Measurements from ENCODE around the gene RANBP17.
"Not testable (repeated sequence)": the region's sequence is repeated elsewhere in the genome, so short reads cannot be mapped to it uniquely, and the experiment has no call there.

Gene RANBP17

GRCh38 chr5:171029401-171029800 is 167.6 kb downstream of the RANBP17 start:
- Histone ChIP-seq H3K36me3 (peaks cover 0 to 3% (median 0%) of the 10 kb centered on the region in 3 donors), H3K27ac (no peak overlapping the region), H3K9me3 (no peaks in the 10 kb centered on the region), H3K27me3 (no peaks in the 10 kb centered on the region), H3K4me1 (no peaks in the 10 kb centered on the region), H3K4me3 (no peak overlapping the region)
- no peak for DNase-seq
- no peak for TF ChIP-seq CTCF (IDR thresholded peaks at IDR 0.05)
- intact Hi-C loops (cut with DNase I; ENCODE audit: low total_unique reads): no loop called here

- no peaks in the 10 kb centered on the region for H3K27me3 ChIP-seq
Measured at GRCh38 chr5:171031977-171032376, 170.2 kb downstream of the RANBP17 start.

DNA sequence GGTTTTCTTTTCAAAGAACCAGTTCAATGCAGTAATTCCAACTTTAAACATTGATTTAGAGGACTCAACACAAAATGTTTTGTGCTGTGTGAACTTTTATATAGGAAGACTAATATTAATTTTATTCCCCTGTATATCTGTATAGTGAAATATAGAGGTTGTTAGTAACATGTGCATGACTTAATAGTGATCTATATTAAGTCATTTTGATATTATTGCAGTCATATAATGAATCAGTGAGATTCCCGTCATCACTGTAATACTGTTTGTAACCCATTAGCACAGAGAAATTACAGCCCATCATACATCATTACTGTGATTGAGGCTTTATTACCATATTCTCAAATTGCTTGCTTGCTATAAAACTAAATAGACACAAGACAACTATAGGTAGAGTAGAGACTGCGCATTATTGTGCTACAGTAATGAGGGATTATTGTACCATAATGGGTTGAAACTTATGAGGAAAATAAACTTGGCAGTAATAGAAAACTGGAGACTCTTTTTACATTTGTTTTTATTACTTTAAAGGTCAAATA is 170.7 kb downstream of the RANBP17 start:
- Histone ChIP-seq H3K27ac (no peak overlapping the region), H3K27me3 (no peaks in the 10 kb centered on the region), H3K36me3 (no peaks in the 10 kb centered on the region), H3K4me1 (no peaks in the 10 kb centered on the region), H3K9me3 (no peaks in the 10 kb centered on the region), H3K4me3 (no peak overlapping the region)
- no peak for TF ChIP-seq CTCF (IDR thresholded peaks at IDR 0.05)
- intact Hi-C loops (cut with DNase I; ENCODE audit: low total_unique reads): no loop called here
- no peak for DNase-seq

More at GRCh38 chr5:171031977-171032376, 170.2 kb downstream of the RANBP17 start:
- no peak for DNase-seq
- no peak overlapping the region for H3K27ac ChIP-seq
- no peaks in the 10 kb centered on the region for H3K4me1 ChIP-seq
- no peak overlapping the region for H3K4me3 ChIP-seq
- no peak for TF ChIP-seq CTCF (IDR thresholded peaks at IDR 0.05)
- no peaks in the 10 kb centered on the region for H3K9me3 ChIP-seq
- H3K36me3 ChIP-seq: no peaks in the 10 kb centered on the region
- intact Hi-C loops (cut with DNase I; ENCODE audit: low total_unique reads): no loop called here

DNA sequence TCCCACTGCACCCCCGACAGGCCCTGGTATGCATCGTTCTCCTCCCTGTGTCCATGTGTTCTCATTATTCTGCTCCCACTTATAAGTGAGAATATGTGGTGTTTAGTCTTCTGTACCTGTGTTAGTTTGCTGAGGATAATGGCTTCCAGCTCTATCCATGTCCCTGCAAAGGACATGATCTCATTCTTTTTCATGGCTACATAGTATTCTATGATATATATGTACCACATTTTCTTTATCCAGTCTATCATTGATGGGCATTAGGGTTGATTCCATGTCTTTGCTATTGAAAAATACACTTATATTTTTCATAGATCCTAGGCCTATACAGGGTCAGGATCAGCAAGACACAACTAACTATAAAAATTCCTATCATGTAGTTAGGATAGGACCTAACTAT is 180.1 kb downstream of the RANBP17 start:
- H3K36me3 ChIP-seq; H3K4me3 ChIP-seq; H3K4me1 ChIP-seq; H3K27me3 ChIP-seq; intact Hi-C loops (cut with DNase I; ENCODE audit: low total_unique reads); H3K9me3 ChIP-seq; H3K27ac ChIP-seq; DNase-seq: not testable (repeated sequence)

GRCh38 chr5:171050916-171051315 is 189.1 kb downstream of the RANBP17 start:
- Histone ChIP-seq H3K4me1 (no peaks in the 10 kb centered on the region), H3K27me3 (no peaks in the 10 kb centered on the region), H3K4me3 (no peak overlapping the region), H3K36me3 (no peaks in the 10 kb centered on the region), H3K27ac (no peak overlapping the region), H3K9me3 (peaks cover 0 to 10% (median 0%) of the 10 kb centered on the region in 3 donors)
- DNase-seq: no peak
- TF ChIP-seq CTCF (IDR thresholded peaks at IDR 0.05): no peak
- intact Hi-C loops (cut with DNase I; ENCODE audit: low total_unique reads): no loop called here

DNA sequence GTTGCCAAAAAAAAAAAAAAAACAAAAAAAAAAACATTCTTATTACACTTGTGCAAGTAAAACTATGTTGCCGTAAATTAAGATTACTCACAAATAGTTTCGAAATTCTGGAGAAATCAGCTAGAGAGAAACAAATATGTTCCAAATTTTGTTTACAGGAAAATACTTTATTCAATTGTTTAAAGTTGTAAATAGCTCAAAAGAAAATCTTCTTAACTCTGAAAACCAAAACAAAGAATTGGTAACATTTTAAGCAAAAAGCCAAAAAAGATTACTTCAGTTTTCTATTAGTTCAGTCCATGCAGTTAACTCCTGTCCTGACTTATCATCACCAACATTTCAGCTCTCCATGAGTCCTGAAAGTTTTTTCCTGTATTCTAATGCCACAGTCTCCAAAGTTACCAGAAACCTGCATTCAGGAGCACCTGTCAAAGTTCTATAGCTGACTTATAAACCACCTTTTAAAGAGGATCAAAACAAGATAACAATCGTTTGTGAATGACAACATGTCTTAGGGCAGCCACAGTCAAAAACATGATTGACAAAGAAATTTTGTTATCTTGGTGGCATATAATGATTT is 194.1 kb downstream of the RANBP17 start:
- H3K27ac ChIP-seq: no peak overlapping the region
- no peaks in the 10 kb centered on the region for H3K36me3 ChIP-seq
- intact Hi-C loops (cut with DNase I; ENCODE audit: low total_unique reads): no loop called here
- no peaks in the 10 kb centered on the region for H3K4me1 ChIP-seq
- no peak overlapping the region for H3K4me3 ChIP-seq
- TF ChIP-seq CTCF (IDR thresholded peaks at IDR 0.05): no peak
- H3K9me3 ChIP-seq: peaks cover 0 to 12% (median 0%) of the 10 kb centered on the region in 3 donors
- H3K27me3 ChIP-seq: no peaks in the 10 kb centered on the region
- DNase-seq: no peak

Data from tibial artery (tissue), 4 donors.